ENCODE data around the gene OR9G4.

DNA sequence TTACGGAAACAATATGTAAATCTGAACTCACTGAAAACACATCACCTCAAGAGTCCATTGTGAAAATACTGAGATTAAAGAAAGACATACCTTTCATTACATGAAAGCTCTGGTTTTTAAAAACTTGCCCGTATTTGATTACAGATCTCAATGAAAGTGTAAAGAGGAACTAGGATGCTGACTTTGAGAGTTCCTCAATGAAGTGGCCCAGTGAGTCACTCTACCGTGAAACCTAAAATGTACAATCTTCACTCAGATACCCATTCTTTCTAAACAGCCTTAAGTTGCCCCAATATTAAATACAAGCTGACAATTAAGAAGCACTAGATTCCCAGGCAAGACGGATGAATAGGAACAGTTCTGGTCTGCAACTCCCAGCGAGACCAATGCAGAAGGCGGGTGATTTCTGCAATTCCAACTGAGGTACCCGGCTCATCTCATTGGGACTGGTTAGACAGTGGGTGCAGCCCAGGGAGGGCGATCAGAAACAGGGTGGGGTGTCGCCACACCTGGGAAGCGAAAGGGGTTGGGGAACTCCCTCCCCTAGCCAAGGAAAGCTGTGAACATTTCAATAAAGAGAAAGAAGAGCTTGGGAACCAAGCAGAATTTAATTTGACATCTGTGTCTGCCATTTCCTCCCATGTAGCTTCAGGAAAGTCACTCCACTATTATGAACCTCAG, 33.8 kb upstream of the OR9G4 start:
- TF ChIP-seq EZH2 (IDR thresholded peaks at IDR 0.05) (no peak), CTCF (IDR thresholded peaks at IDR 0.05) (no peak), EZH2phosphoT487 (IDR thresholded peaks at IDR 0.05) (no peak)

All from neural progenitor cell (in vitro differentiated cells).